ENCODE data around the gene PRKAG2. TPM values are rescaled to one million over a fixed set of nuclear protein-coding genes. Genes with fewer than 3 reads are reported as not detected.

Gene PRKAG2
- total and polyA plus RNA-seq, 8 donors, result 7.4 to 16.7 (median 9.2) TPM

DNA sequence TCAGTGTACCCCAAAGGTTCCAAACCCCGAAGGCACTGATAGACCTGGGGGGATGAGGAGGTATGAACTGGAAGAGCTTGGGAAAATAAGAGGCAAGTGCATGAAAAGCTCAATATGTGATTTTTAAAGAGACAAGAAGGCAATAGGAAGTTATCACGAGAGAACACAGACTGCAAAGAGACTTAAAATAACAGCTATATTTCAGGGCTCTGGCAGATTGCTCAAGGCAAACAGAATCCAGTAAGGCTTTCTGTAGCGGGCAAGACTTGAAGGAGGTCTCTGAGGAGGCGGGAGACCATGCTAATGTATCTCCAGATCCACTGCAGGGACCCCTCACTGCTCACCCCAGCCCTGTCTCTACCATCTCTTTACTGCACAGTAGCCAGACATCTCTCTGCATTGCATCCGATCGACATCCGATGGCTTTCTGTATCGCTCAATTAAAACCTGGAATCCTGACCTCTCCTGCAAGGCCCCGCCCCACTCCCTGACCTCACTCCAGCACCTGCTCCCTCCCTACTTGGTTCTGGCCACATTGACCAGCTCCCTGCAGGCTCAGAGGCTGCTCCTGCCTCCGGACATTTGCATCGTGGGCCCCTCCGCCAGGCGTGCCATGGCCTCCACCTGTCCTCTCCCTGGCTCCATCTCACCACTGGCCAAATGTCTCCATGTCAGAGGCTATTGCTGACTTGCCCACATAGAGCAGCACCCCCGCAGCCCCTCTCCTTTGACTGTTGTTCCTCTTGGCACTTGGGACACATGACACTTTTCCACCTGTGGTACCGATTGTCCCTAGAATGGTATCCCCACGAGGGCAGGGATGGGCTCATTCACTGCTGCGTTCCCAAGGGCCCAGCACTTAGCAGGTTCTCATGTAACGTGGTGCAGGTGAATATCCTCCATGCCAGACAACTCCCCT lies 118.0 kb downstream of the PRKAG2 start:
- WGBS, 2 donors, result 72 to 81% methylated on average over 18 of the region's 18 CpGs
- intact Hi-C loops (cut with DNase I), result loop anchor here in 2 of 3 donors (5.0 to 10.0 kb wide), 2 partner anchors 132 to 134 kb away; no protein-coding TSS in a partner anchor
- H3K4me3 ChIP-seq, result no peak overlapping the region
- H3K36me3 ChIP-seq, result no peaks in the 10 kb centered on the region
- H3K27me3 ChIP-seq, result no peaks in the 10 kb centered on the region
- ATAC-seq (no peak), FAIRE-seq (no peak), DNase-seq (no peak)
- H3K4me1 ChIP-seq, result no peaks in the 10 kb centered on the region
- H3K9me3 ChIP-seq, result no peaks in the 10 kb centered on the region
- TF ChIP-seq, protein P1, sequence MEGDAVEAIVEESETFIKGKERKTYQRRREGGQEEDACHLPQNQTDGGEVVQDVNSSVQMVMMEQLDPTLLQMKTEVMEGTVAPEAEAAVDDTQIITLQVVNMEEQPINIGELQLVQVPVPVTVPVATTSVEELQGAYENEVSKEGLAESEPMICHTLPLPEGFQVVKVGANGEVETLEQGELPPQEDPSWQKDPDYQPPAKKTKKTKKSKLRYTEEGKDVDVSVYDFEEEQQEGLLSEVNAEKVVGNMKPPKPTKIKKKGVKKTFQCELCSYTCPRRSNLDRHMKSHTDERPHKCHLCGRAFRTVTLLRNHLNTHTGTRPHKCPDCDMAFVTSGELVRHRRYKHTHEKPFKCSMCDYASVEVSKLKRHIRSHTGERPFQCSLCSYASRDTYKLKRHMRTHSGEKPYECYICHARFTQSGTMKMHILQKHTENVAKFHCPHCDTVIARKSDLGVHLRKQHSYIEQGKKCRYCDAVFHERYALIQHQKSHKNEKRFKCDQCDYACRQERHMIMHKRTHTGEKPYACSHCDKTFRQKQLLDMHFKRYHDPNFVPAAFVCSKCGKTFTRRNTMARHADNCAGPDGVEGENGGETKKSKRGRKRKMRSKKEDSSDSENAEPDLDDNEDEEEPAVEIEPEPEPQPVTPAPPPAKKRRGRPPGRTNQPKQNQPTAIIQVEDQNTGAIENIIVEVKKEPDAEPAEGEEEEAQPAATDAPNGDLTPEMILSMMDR (IDR thresholded peaks at IDR 0.05), result no peak
- H3K27ac ChIP-seq, result no peak overlapping the region

- Histone ChIP-seq H3K9me3 (no peaks in the 10 kb centered on the region), H3K27me3 (no peaks in the 10 kb centered on the region), H3K4me3 (no peak overlapping the region), H3K36me3 (no peaks in the 10 kb centered on the region), H3K4me1 (no peaks in the 10 kb centered on the region), H3K27ac (no peak overlapping the region)
- FAIRE-seq (no peak), DNase-seq (no peak), ATAC-seq (no peak)
- WGBS, 2 donors, result 81 to 83% methylated on average over 8 of the region's 8 CpGs
- TF ChIP-seq, protein P1 (IDR thresholded peaks at IDR 0.05), result no peak
- intact Hi-C loops (cut with DNase I), result loop anchor here in 2 of 3 donors (5.0 to 10.0 kb wide), 2 partner anchors 130 to 132 kb away; no protein-coding TSS in a partner anchor
Measured at GRCh38 chr7:151757274-151757673, 119.6 kb downstream of the PRKAG2 start.

- H3K4me1 ChIP-seq, result no peaks in the 10 kb centered on the region
Measured at GRCh38 chr7:151756866-151757265, 120.0 kb downstream of the PRKAG2 start.

DNA sequence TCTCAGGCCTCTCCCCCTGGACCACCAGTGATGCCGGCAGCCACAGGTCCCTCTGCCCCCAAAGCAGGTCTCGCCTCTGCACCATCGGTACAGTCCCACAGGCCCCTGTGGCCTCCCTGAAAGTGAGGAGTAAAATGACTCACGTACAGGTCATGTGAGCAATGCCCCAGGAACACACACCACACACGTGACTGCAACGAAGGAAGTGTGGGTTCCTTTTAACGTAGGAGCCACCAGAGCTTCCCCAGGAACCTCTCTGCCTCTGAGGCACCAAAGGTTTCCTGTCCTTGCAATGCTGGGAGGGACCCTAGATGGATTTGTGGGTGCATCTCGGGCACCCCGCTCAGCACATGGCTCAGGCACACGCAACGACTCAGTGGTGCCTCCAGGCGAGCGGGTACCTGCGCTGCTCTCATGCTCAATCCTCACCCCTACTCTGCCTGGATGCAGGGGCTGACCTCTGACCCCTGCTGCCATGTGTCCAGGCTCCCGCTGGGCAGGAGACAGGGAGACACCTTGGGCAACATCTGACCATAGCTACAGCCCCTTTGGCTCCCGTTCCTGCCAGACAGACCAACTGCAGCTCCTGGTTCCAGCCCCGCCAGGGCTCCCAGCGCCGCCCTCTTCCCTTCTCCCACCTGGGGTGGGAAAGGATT lies 120.7 kb downstream of the PRKAG2 start:
- FAIRE-seq (no peak), DNase-seq (no peak), ATAC-seq (no peak)
- H3K27ac ChIP-seq, result no peak overlapping the region
- H3K4me1 ChIP-seq, result no peaks in the 10 kb centered on the region
- TF ChIP-seq, protein P1 (IDR thresholded peaks at IDR 0.05), result no peak
- no peaks in the 10 kb centered on the region for H3K27me3 ChIP-seq
- no peaks in the 10 kb centered on the region for H3K36me3 ChIP-seq
- H3K4me3 ChIP-seq, result no peak overlapping the region
- WGBS, 2 donors, result 87 to 93% methylated on average over 19 of the region's 19 CpGs
- H3K9me3 ChIP-seq, result no peaks in the 10 kb centered on the region
- intact Hi-C loops (cut with DNase I), result loop anchor here in 2 of 3 donors (5.0 to 10.0 kb wide), 2 partner anchors 129 to 131 kb away; no protein-coding TSS in a partner anchor

More at GRCh38 chr7:151756866-151757265, 120.0 kb downstream of the PRKAG2 start:
- H3K4me3 ChIP-seq, result no peak overlapping the region
- intact Hi-C loops (cut with DNase I), result loop anchor here in 2 of 3 donors (5.0 to 10.0 kb wide), 2 partner anchors 130 to 132 kb away; no protein-coding TSS in a partner anchor
- no peaks in the 10 kb centered on the region for H3K36me3 ChIP-seq
- FAIRE-seq (no peak), DNase-seq (no peak), ATAC-seq (no peak)
- WGBS, 2 donors, result 82 to 85% methylated on average over 13 of the region's 13 CpGs
- TF ChIP-seq, protein P1 (IDR thresholded peaks at IDR 0.05), result no peak
- H3K27me3 ChIP-seq, result no peaks in the 10 kb centered on the region
- no peak overlapping the region for H3K27ac ChIP-seq
- H3K9me3 ChIP-seq, result no peaks in the 10 kb centered on the region
